ENCODE results near the gene NT5DC3. TPM values are rescaled to one million over a fixed set of nuclear protein-coding genes. Genes with fewer than 3 reads are reported as not detected.

NT5DC3 gene
- total RNA-seq, 2 donors from 2014 or later, result 2.3 to 2.4 TPM

- Histone ChIP-seq H3K36me3 (no peaks in the 10 kb centered on the region), H3K4me3 (no peak overlapping the region), H3K27ac (no peak overlapping the region), H3K4me1 (peaks cover 0 to 30% of the 10 kb centered on the region in 2 donors), H3K9me3 (no peaks in the 10 kb centered on the region), H3K27me3 (no peaks in the 10 kb centered on the region)
- no peak for TF ChIP-seq CTCF (IDR thresholded peaks at IDR 0.05)
- DNase-seq (ENCODE audit: low spot score), result no peak
Measured at GRCh38 chr12:103803847-103804246, 37.2 kb downstream of the NT5DC3 start.

GRCh38 chr12:103802586-103802886, 38.5 kb downstream of the NT5DC3 start:
- Histone ChIP-seq H3K4me3 (no peak overlapping the region), H3K27me3 (no peaks in the 10 kb centered on the region), H3K4me1 (peaks cover 0 to 20% of the 10 kb centered on the region in 2 donors), H3K27ac (no peak overlapping the region), H3K36me3 (no peaks in the 10 kb centered on the region), H3K9me3 (no peaks in the 10 kb centered on the region)
- DNase-seq (ENCODE audit: low spot score), result no peak
- TF ChIP-seq CTCF (IDR thresholded peaks at IDR 0.05), result no peak

- peaks cover 0 to 20% of the 10 kb centered on the region in 2 donors for H3K4me1 ChIP-seq
- DNase-seq (ENCODE audit: low spot score), result no peak
- H3K27me3 ChIP-seq, result no peaks in the 10 kb centered on the region
- no peaks in the 10 kb centered on the region for H3K9me3 ChIP-seq
- H3K36me3 ChIP-seq, result no peaks in the 10 kb centered on the region
- no peak overlapping the region for H3K4me3 ChIP-seq
- H3K27ac ChIP-seq, result no peak overlapping the region
- TF ChIP-seq CTCF (IDR thresholded peaks at IDR 0.05), result no peak
Measured at GRCh38 chr12:103801709-103802585, 39.1 kb downstream of the NT5DC3 start.

- H3K27ac ChIP-seq, result peak overlapping the region; percentile 37 to 44
- H3K36me3 ChIP-seq, result no peaks in the 10 kb centered on the region
- H3K27me3 ChIP-seq, result no peaks in the 10 kb centered on the region
- no peak for TF ChIP-seq CTCF (IDR thresholded peaks at IDR 0.05)
- H3K9me3 ChIP-seq, result no peaks in the 10 kb centered on the region
- peak; percentile 67 for DNase-seq (ENCODE audit: low spot score)
- H3K4me3 ChIP-seq, result peak overlapping the region in 1 of 2 donors; percentile 20
- H3K4me1 ChIP-seq, result peaks cover 0 to 20% of the 10 kb centered on the region in 2 donors
Measured at GRCh38 chr12:103799857-103800771, 40.9 kb downstream of the NT5DC3 start.

- TF ChIP-seq CTCF (IDR thresholded peaks at IDR 0.05), result no peak
- no peaks in the 10 kb centered on the region for H3K27me3 ChIP-seq
- peaks cover 0 to 20% of the 10 kb centered on the region in 2 donors for H3K4me1 ChIP-seq
- H3K4me3 ChIP-seq, result no peak overlapping the region
- H3K9me3 ChIP-seq, result no peaks in the 10 kb centered on the region
- no peak for DNase-seq (ENCODE audit: low spot score)
- no peaks in the 10 kb centered on the region for H3K36me3 ChIP-seq
- no peak overlapping the region for H3K27ac ChIP-seq
Measured at GRCh38 chr12:103799504-103799856, 41.6 kb downstream of the NT5DC3 start.

Measured in right atrium auricular region (tissue), 2 donors.